IPS DF 4.7 (cell line): ENCODE results near the gene TCEAL1.
"Not testable (repeated sequence)": the region's sequence is repeated elsewhere in the genome, so short reads cannot be mapped to it uniquely, and the experiment has no call there.

Experiments used
- DNase-seq: peaks from one replicate; pipeline ENCODE4 v3.0.0-alpha.2; 2013; ENCODE audit warnings: low spot score; ENCODE audit errors: extremely low read depth

Gene TCEAL1

GRCh38 chrX:103631145-103631544 lies 2.4 kb downstream of the TCEAL1 start:
- no peak for DNase-seq

DNA sequence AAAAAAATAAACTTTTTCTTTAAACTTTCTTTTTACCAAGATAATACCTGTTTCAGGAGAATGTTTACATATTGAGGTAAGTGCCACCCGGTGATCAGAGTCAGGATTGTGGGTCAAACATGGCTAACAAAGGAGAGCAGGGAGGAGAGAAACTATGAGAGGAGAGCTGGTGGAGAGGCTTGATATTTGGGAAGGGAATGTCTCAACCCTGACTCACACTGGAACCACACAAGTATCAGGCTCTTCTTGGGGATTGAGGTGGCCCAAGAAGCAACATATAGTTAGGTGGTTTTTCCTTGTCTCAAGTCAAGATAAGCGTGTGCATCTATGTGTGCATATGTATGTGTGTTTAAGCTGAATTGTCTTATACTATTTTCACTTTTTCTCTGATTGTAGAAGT lies 6.7 kb downstream of the TCEAL1 start:
- DNase-seq = no peak

DNA sequence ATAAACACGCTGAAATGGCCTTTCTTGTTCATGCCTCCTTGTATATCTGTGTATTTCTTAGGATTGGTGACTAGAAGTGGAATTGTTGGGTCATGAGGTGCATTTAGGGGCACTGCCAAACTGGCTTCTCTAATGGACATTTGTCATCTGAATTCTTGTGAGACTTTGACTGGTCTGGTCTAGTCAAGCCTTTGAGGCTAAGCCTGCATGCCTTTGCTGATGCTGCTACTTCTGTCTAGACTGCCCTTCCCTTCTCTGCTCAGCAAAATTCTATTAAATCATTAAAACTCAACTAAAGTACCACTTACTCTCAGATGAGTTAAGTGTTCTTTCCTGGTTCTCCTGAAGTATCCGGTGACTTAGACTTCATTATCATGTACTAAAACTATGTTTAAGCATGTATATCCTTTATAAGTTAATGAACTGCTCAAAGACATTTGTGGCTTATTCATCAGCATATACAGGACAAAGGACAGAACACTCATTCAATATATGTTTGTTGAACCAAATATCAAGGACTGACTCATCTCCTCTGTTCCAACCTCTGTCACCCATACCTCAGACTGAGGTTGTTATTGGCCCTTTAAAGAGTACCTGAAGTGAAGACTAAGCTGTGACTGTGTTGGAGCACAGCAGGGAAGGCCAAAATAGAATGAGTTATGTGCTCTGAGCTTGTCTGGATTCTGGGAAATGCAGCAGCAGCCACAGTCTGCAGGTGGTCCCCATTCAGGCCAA lies 9.0 kb downstream of the TCEAL1 start:
- no peak for DNase-seq

DNA sequence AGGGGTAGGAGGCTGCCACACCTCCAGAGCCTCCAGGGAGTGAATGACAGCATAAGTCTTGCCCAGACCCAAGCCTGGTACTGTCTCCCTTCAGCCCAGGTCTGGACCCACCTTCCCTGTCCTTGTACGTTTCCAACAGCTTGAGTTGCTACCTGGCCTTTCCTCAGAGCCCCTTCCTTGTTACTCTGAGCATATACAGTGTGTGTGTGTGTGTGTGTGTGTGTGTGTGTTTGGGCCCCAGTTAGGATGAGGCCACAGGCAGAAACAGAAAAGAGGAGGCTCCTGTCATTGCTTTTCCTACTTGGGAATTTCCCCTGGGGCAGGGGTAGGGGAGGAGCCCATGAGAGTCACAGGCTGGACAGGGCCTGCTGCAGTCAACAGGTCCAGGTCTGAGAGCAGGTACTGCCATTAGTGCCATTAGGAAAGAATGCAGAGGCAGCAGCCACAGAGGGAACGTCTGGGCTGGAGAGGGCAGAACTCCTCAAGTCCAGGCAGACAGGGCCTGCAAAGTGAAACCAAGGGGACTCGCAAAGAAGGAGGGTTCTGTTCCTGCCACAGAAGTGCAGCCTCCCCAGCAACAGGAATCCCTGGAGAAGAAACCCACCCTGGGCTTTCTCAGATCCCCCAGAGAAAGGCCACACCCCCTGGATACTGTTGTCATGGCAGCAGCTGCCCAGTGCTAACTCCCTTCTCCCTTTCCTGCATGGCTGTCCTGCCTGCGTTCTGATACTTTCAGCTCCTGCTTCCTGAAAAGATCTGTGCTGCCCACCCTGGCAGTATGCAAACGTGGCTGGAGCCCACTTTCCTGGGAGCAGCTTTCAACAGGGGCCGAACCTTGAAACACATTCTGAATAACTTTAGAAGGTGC lies 9.9 kb downstream of the TCEAL1 start:
- DNase-seq = not testable (repeated sequence)

- no peak for DNase-seq
These were observed 11.8 kb downstream of the TCEAL1 start for GRCh38 chrX:103640401-103641155.

GRCh38 chrX:103644125-103644524 lies 15.3 kb downstream of the TCEAL1 start:
- no peak for DNase-seq

- DNase-seq = no peak
These were observed 18.9 kb downstream of the TCEAL1 start for GRCh38 chrX:103647630-103648029.

GRCh38 chrX:103651151-103651773 lies 22.5 kb downstream of the TCEAL1 start:
- no peak for DNase-seq

DNA sequence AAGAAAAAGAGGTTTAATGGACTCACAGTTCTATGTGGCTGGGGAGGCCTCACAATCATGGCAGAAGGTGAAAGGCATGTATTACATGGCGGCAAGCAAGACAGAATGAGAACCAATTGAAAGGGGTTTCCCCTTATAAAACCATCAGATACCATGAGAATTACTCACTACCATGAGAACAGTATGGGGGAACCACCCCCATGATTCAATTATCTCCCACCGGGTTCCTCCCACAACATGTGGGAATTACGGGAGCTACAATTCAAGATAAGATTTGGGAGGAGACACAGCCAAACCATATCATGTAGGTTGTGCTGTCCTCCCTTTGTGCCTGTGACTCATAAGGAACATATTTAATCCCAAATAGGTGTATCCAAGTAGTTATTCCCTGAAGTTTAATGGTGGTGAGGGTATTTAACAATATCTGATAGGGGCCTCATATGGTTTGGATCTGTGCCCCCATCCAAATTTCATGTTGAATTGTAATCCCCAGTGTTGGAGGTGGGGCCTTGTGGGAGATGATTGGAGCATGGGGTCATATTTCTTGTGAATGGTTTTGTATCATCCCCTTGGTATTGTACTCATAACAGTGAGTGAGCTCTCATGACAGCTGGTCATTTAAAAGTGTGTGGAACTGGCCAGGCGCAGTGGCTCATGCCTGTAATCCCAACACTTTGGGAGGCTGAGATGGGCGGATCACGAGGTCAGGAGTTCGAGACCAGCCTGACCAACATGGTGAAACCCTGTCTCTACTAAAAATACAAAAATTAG lies 26.6 kb downstream of the TCEAL1 start:
- not testable (repeated sequence) for DNase-seq

- no peak for DNase-seq
These were observed 27.8 kb downstream of the TCEAL1 start for GRCh38 chrX:103656617-103657016.

- DNase-seq = not testable (repeated sequence)
These were observed 28.3 kb downstream of the TCEAL1 start for GRCh38 chrX:103657066-103657465.

GRCh38 chrX:103658681-103659433 lies 30.1 kb downstream of the TCEAL1 start:
- DNase-seq = no peak

GRCh38 chrX:103659460-103659859 lies 30.7 kb downstream of the TCEAL1 start:
- DNase-seq = not testable (repeated sequence)

GRCh38 chrX:103663981-103664762 lies 35.4 kb downstream of the TCEAL1 start:
- DNase-seq = no peak

- no peak for DNase-seq
These were observed 37.7 kb downstream of the TCEAL1 start for GRCh38 chrX:103666202-103667107.

DNA sequence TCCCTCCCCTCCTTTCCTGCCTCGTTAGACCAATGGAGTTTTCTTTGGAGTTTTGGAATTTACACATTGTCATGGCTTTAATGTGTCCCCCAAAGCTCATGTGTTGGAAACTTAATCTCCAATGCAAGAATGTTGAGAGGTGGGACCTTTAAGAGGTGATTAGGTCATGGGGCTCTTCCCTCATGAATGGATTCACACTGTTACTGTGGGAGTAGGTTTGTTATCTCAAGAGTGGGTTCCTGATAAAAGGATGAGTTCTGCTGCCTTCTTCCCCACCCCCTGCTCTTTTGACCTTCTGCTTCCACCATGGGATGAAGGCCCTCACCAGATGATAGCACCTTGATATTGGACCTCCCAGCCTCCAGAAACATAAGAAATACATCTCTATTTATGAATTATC lies 41.0 kb downstream of the TCEAL1 start:
- DNase-seq = no peak

GRCh38 chrX:103674531-103675454 lies 46.0 kb downstream of the TCEAL1 start:
- no peak for DNase-seq
